Astrocyte (in vitro differentiated cells and primary cell): ENCODE results near the gene FAM107B. TPM values are rescaled to one million over a fixed set of nuclear protein-coding genes. Genes with fewer than 3 reads are reported as not detected.

Experiments
- DNase-seq: peaks from one replicate; pipeline ENCODE4 v3.0.0-alpha.2; 2010; ENCODE audit warnings: low read depth
- FAIRE-seq: peaks from 2 replicates; lab custom pipeline; 2011; peaks lifted over from hg19 to GRCh38; lab: Jason Lieb, UNC
- H2AFZ ChIP-seq: 2 replicates; pipeline ENCODE4 v1.6.0; 2012; ENCODE audit warnings: low read depth, low read length, inconsistent platforms
- H3K27ac ChIP-seq: 2 replicates; pipeline ENCODE4 v1.5.1; 2011; ENCODE audit warnings: low read depth, low read length, inconsistent platforms
- H3K27me3 ChIP-seq: 2 replicates; pipeline ENCODE4 v1.6.0; 2011; ENCODE audit warnings: low read length, inconsistent platforms; ENCODE audit not compliant: insufficient read depth
- H3K36me3 ChIP-seq: 2 replicates; pipeline ENCODE4 v1.5.1; 2011; ENCODE audit warnings: low read length, inconsistent platforms; ENCODE audit not compliant: insufficient read depth
- H3K4me1 ChIP-seq: 2 replicates; pipeline ENCODE4 v1.5.1; 2011; ENCODE audit warnings: low read length, inconsistent platforms; ENCODE audit not compliant: insufficient read depth
- H3K4me2 ChIP-seq: 2 replicates; pipeline ENCODE4 v1.6.0; 2012; ENCODE audit warnings: low read length, inconsistent platforms
- H3K4me3 ChIP-seq: 2 replicates; pipeline ENCODE4 v1.5.1; 2011; ENCODE audit warnings: low read depth, mild to moderate bottlenecking, low read length, inconsistent platforms; ENCODE audit not compliant: insufficient read depth
- H3K79me2 ChIP-seq: 2 replicates; pipeline ENCODE4 v1.6.0; 2012; ENCODE audit warnings: mild to moderate bottlenecking, low read length, inconsistent platforms; ENCODE audit not compliant: insufficient read depth
- H3K9ac ChIP-seq: 2 replicates; pipeline ENCODE4 v1.6.0; 2012; ENCODE audit warnings: mild to moderate bottlenecking, low read length, inconsistent platforms
- H3K9me3 ChIP-seq: 2 replicates; pipeline ENCODE4 v1.5.1; 2012; ENCODE audit warnings: low read depth, mild to moderate bottlenecking, low read length, inconsistent platforms; ENCODE audit not compliant: insufficient read depth
- H4K20me1 ChIP-seq: 2 replicates; pipeline ENCODE4 v1.6.0; 2012; ENCODE audit warnings: low read length, inconsistent platforms; ENCODE audit not compliant: insufficient read depth
- H3K27ac Mint-ChIP-seq: one replicate; pipeline ENCODE4 v1.8.0; 2021; ENCODE audit warnings: mild to moderate bottlenecking, mixed read lengths; ENCODE audit not compliant: unreplicated experiment
- H3K27me3 Mint-ChIP-seq: one replicate; pipeline ENCODE4 v1.8.0; 2021; ENCODE audit warnings: low read depth, mixed read lengths; ENCODE audit not compliant: unreplicated experiment
- H3K36me3 Mint-ChIP-seq: one replicate; pipeline ENCODE4 v1.8.0; 2021; ENCODE audit warnings: low read depth, mixed read lengths; ENCODE audit not compliant: unreplicated experiment
- H3K4me1 Mint-ChIP-seq: one replicate; pipeline ENCODE4 v1.8.0; 2021; ENCODE audit warnings: low read depth, mixed read lengths; ENCODE audit not compliant: unreplicated experiment
- H3K4me3 Mint-ChIP-seq: one replicate; pipeline ENCODE4 v1.8.0; 2021; ENCODE audit warnings: mild to moderate bottlenecking, moderate library complexity, mixed read lengths; ENCODE audit not compliant: unreplicated experiment
- H3K9me3 Mint-ChIP-seq: one replicate; pipeline ENCODE4 v1.8.0; 2021; ENCODE audit warnings: mild to moderate bottlenecking, mixed read lengths; ENCODE audit not compliant: unreplicated experiment
- EZH2 ChIP-seq: IDR thresholded peaks from 2 replicates; pipeline ENCODE4 v1.6.1; 2012; ENCODE audit warnings: mild to moderate bottlenecking, low read length, inconsistent platforms; ENCODE audit not compliant: insufficient read depth
- total RNA-seq: library from RNA; stranded (reverse); gene quantifications from 2 replicates; pipeline ENCODE4 v1.2.1, GENCODE V29; 2021
- TF ChIP-seq, protein P1 (sequence below): IDR thresholded peaks from 2 replicates; pipeline ENCODE4 v1.5.1; 2011; ENCODE audit warnings: low read depth, mild to moderate bottlenecking, inconsistent platforms, low read length, moderate library complexity; ENCODE audit not compliant: insufficient read depth

The FAM107B gene
- total RNA-seq, 1 donor from 2014 or later: 36.0 TPM

DNA sequence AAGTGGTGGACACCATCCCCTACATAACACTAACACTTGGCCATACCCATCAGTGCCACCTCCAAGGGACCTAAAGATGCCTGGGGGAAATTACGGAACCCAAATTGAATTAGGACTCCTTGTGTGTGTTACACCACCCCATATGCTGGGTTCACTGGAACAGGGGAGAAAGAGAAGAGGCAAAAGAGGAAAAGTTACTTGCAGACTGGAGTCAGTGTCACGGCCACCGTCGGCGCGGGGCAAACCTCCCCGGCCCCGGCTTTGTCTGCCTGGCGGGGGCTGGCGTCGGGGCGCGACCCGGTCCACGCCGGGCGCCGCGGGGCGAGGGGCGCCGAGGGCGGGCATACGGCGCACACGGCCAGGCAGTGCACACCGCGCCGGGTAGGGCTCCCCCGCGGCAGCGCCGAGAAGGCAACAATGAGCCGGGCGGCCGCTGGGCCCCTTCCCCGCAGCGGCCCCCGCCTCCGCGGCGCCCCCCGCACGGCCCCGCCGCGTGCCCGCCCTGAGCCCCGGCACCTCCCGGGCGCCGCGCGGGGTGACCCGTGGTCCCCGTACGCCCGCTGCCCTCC, 171.1 kb downstream of the FAM107B start:
- peak overlapping the region; percentile 61 for H2AFZ ChIP-seq
- H3K27me3 ChIP-seq: no peaks in the 10 kb centered on the region
- no peaks in the 10 kb centered on the region for H3K36me3 ChIP-seq
- peak overlapping the region; percentile 14 for H3K27ac ChIP-seq
- H3K4me2 ChIP-seq: peak overlapping the region; percentile 95
- peak overlapping the region; percentile 83 for H3K4me3 ChIP-seq
- Mint-ChIP-seq H3K27me3 (no peaks in the 10 kb centered on the region), H3K4me3 (peak overlapping the region; percentile 99), H3K27ac (peak overlapping the region; percentile 97), H3K36me3 (peaks cover 2% of the 10 kb centered on the region), H3K9me3 (peaks cover 2% of the 10 kb centered on the region), H3K4me1 (peaks cover 32% of the 10 kb centered on the region)
- H3K9me3 ChIP-seq: no peaks in the 10 kb centered on the region
- H4K20me1 ChIP-seq: peaks cover 35% of the 10 kb centered on the region
- H3K79me2 ChIP-seq: peaks cover 36% of the 10 kb centered on the region
- peak overlapping the region; percentile 87 for H3K9ac ChIP-seq
- H3K4me1 ChIP-seq: peaks cover 28% of the 10 kb centered on the region
- no peak for DNase-seq
- TF ChIP-seq, protein P1, sequence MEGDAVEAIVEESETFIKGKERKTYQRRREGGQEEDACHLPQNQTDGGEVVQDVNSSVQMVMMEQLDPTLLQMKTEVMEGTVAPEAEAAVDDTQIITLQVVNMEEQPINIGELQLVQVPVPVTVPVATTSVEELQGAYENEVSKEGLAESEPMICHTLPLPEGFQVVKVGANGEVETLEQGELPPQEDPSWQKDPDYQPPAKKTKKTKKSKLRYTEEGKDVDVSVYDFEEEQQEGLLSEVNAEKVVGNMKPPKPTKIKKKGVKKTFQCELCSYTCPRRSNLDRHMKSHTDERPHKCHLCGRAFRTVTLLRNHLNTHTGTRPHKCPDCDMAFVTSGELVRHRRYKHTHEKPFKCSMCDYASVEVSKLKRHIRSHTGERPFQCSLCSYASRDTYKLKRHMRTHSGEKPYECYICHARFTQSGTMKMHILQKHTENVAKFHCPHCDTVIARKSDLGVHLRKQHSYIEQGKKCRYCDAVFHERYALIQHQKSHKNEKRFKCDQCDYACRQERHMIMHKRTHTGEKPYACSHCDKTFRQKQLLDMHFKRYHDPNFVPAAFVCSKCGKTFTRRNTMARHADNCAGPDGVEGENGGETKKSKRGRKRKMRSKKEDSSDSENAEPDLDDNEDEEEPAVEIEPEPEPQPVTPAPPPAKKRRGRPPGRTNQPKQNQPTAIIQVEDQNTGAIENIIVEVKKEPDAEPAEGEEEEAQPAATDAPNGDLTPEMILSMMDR: no peak
- TF ChIP-seq EZH2: no peak
- no peak for FAIRE-seq

DNA sequence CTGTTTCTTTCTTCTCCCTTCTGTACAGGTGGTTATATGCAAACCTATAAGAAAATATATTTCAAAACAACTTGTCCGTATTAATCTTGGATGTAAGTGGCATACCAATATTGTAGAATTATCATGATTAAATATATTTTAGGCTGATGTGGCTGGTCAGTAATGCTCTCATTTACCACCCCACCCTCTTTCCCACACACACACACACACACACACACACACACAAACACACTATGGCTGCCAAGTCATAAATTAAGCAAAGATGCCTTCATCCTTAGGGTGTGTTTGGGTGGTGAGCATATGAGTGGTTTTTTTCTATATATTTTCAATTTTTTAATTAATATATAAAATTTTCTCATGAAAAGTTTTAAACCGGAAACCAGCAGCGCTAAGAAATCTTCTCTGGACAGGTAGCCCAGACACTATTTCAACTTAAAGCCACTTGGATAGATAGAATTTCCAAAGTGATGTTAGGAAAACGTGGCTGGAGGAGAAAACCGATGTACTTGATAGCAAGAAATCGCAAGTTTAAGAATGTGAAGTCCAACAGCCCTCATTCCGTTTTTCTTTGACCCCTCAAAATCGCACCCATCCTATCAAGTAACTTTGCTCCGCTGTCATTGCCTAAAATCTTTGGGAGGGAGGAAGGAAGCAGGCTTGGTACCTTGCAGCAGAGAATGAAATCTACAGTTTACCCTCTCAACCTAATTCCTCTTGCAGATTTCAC, 171.7 kb downstream of the FAM107B start:
- peaks cover 35% of the 10 kb centered on the region for H4K20me1 ChIP-seq
- FAIRE-seq (no peak), DNase-seq (peak; percentile 5)
- Mint-ChIP-seq H3K4me1 (peaks cover 32% of the 10 kb centered on the region), H3K27ac (peak overlapping the region; percentile 97), H3K4me3 (peak overlapping the region; percentile 99), H3K27me3 (no peaks in the 10 kb centered on the region), H3K9me3 (peaks cover 2% of the 10 kb centered on the region), H3K36me3 (peaks cover 8% of the 10 kb centered on the region)
- no peak overlapping the region for H3K27ac ChIP-seq
- peaks cover 42% of the 10 kb centered on the region for H3K79me2 ChIP-seq
- no peak for TF ChIP-seq EZH2
- TF ChIP-seq, protein P1: no peak
- peaks cover 2% of the 10 kb centered on the region for H3K36me3 ChIP-seq
- peak overlapping the region; percentile 61 for H2AFZ ChIP-seq
- peak overlapping the region; percentile 87 for H3K9ac ChIP-seq
- H3K4me2 ChIP-seq: peak overlapping the region; percentile 95
- H3K4me3 ChIP-seq: peak overlapping the region; percentile 83
- peaks cover 28% of the 10 kb centered on the region for H3K4me1 ChIP-seq
- no peaks in the 10 kb centered on the region for H3K27me3 ChIP-seq
- H3K9me3 ChIP-seq: no peaks in the 10 kb centered on the region
